Hematopoietic multipotent progenitor cell treated with erythropoietin and hydrocortisone succinate and interleukin-3 and kit ligand, for 8 days (in vitro differentiated cells): ENCODE measurements around the gene KIF1A.

Source experiments
- DNase-seq: peaks from one replicate; pipeline ENCODE4 v3.0.0-alpha.2; 2015

KIF1A gene

DNA sequence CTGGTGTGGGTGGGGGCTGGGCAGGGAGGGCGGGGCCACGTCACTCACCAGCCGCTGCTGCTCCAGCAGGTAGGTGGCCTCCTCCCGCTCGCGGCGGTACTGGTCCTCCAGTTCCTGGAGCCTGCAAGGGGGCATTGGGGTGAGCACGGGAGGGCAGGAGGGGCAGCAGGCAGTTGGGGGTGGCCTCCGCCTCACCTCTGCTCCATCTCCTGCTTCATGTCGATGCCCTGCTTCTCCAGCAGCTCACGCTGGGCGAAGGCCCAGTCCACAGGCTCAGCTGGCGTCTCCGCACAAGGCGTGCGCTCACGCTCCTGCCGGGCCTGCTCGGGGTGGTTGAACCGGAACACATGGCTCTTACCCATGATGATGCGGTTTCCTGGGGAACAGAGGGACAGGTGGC lies 57.0 kb downstream of the KIF1A start:
- DNase-seq, result no peak

DNA sequence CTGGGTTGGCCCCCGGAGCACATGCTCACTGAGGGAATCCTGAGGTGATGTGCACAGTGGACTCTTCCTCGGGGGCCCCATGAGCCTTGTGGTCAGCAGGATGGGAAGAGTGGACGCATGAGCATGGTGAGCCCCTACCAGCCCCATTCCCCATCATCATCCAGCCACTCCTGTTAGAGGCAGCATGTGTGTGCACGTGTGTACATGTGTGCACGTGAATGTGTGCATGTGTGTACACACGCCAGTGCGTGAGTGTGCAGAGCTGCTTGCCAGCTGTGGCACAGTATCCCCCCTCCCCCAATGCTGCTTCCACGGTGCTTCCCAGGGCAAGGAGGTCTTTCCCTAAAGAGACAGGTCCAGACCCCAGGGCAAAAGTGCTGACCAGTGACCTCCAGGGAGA lies 57.8 kb downstream of the KIF1A start:
- DNase-seq, result no peak

DNA sequence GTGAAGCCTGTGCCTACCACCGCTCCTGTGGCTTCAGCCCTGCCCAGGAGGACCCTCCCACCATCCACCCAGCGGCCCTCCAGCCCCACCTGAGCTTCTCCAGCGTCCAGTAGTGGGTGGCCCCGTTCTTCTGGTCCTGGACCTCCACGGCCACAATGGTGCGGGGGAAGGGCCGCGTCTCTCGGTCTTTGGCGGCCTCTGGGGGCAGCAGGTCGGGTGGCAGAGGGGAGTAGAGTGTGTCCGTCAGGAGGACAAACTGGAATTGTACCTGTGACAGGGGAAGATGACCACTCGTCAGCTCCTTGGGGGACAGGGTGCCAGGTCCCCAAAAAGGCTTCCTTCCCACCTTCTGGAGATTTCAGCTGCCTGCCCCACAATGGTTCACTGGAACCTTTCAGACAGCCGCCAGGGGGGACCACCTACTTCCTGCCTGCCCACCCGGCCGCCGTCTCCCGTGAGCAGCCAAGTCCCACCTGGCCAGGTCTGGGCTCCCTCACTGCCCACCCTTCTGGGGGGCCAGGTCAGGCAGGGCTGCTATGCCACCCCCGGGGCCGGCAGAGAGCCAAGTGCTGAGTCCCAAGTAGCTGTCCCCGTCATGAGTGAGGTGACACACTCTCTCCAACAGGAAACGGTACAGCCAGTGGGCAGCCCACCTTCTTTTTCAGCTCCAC lies 59.3 kb downstream of the KIF1A start:
- DNase-seq, result no peak

DNA sequence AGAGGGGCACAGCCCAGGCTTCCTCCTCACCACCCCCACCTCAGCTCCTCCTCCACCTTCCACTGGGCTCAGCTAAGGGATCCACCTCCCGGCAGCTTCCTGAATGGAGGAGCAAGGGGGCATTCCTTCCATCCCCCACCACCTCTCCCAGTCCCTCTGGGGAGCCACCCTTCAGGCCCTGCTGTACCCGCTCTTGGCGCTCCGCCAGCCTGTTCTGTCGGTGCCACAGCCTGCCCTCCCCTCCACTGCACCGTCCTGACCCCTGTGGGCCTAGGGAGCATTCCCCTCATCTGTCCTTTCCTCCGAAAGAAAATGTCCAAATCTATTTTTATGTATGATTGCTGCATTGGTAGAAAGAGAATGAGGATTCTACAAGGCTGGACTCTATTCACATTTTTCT lies 59.9 kb downstream of the KIF1A start:
- DNase-seq, result no peak

DNA sequence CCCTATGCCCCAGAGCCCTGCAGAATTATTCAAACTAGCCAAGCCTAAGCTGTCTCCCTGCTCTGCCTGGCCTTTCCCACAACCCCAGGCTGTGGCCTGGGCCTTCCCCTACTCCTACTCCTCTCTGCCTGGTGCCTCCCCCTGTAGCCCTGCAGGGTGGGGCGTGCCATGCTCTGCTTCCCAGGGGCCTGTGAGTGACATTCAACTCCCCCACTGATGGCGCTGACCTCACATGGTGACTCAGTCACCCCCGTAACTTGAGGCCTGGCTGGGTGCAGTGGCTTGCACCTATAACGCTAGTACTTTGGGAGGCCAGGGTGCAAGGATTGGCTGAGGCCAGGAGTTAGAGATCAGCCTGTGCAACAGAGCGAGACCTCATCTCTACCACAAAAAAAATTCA lies 60.6 kb downstream of the KIF1A start:
- no peak for DNase-seq

DNA sequence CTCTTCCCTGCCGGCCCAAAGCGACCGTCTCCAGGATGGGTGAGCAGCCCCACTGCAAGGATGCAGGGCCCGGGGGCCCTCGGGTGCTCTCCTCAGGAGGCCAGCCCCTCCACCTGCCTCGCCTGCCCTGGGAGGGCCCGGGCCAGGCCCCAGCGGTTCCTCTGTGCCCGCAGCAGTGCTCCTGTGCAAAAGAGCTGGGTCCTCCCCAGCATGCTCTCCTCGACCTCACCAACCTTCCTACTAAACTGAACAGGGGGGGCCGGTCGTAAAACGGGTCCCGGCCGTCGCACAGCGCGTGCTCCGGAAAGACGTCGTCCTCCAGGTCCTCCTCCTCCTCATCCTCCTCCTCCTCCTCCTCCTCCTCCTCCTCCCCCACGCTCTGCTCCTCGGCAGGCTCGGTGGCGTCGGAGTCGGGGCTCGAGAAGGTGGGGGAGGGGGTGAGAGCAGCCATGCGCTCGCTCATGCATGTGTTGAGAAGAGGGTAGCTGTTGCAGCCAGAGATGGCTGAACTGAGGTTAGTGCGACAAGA lies 62.9 kb downstream of the KIF1A start:
- no peak for DNase-seq

DNA sequence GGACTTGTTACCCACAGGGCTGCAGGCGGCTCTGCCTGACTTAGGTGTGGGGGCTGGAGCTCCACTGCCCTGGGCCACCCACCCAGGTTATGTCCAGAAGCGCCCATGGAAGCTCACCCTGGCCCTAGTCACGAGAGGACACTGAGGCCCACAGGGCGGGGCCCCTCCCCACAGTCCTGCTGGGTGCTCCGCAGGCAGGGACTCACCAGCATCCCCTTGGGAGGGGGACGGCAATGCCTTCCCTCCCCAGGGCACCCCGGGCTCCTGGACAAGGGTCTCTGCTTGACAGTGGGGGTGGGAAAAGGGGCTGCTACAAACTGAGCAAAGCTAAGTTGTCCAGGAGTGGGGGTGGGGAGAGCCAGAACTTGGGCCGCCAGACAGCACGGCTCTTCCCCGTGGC lies 67.8 kb downstream of the KIF1A start:
- no peak for DNase-seq

GRCh38 chr2:240750409-240750808 lies 69.6 kb downstream of the KIF1A start:
- DNase-seq, result no peak

- no peak for DNase-seq
Measured at GRCh38 chr2:240749516-240749915, 70.5 kb downstream of the KIF1A start.

GRCh38 chr2:240747256-240747655 lies 72.8 kb downstream of the KIF1A start:
- DNase-seq, result no peak

DNA sequence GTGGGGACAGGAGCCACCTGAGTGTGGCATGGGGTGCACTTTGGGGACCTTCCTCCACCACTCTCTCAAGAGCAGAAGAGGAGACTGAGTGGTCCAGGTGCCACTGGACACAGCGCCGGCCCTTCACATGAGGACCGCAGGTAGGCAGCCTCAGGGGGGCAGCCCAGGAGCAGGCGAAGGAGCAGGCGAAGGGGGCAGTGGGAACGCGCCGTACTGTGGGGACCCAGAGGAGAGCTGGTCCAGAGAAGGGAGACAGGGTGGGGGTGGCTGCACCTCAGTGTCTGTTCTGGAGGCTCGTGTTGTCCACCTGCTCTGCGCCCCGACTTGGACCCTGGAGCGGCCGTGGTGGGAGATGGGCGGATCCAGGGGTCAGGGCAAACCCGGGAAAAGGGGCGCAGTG lies 73.3 kb downstream of the KIF1A start:
- DNase-seq, result no peak

GRCh38 chr2:240745962-240746361 lies 74.1 kb downstream of the KIF1A start:
- DNase-seq, result no peak

GRCh38 chr2:240745456-240745855 lies 74.6 kb downstream of the KIF1A start:
- no peak for DNase-seq

DNA sequence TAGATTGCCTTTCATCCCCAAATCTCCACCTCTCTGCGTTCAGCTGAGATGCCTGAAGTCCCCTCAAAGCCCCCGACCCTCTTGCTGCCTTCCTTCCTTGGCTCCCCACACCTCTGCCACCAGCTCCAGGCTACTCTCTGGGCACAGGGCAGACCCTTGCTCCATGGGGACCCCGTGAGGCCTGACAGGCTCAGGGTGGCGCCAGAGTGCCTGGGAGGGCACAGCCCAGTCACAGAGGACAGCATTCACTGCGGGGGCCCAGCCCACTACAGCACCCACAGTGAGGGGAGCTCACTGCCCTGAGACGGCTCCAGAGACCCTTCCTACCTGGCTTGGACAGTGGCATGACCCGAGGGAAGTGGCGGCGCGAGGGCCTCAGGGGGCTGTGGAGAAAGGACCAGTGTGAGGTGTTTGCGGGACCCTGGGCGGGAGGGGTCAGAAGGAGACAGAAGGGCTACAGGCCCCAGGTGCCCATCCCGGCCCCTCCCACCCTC lies 77.4 kb downstream of the KIF1A start:
- DNase-seq, result no peak

- no peak for DNase-seq
Measured at GRCh38 chr2:240741091-240741490, 78.9 kb downstream of the KIF1A start.

- no peak for DNase-seq
Measured at GRCh38 chr2:240739797-240740196, 80.2 kb downstream of the KIF1A start.

DNA sequence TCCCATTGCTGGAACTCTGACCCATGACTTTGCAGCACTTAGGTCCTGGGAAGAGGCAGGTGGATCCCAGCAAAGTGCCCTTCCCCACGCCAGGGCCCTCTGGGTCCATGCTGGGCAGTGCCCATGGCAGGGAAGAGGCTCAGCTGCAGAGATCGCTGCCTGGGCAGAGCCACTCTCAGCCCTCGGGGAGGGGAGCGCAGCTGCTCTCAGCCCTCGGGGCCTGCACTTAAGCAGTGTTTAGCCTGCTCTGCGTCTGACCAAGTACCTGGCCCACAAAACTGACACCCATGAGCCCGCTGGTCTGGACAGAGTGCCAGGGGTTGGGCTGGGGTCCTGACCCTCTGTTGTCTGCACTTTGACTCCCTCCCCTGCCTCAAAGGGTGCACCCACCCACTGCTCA lies 82.1 kb downstream of the KIF1A start:
- DNase-seq, result no peak

- no peak for DNase-seq
Measured at GRCh38 chr2:240737512-240737911, 82.5 kb downstream of the KIF1A start.

DNA sequence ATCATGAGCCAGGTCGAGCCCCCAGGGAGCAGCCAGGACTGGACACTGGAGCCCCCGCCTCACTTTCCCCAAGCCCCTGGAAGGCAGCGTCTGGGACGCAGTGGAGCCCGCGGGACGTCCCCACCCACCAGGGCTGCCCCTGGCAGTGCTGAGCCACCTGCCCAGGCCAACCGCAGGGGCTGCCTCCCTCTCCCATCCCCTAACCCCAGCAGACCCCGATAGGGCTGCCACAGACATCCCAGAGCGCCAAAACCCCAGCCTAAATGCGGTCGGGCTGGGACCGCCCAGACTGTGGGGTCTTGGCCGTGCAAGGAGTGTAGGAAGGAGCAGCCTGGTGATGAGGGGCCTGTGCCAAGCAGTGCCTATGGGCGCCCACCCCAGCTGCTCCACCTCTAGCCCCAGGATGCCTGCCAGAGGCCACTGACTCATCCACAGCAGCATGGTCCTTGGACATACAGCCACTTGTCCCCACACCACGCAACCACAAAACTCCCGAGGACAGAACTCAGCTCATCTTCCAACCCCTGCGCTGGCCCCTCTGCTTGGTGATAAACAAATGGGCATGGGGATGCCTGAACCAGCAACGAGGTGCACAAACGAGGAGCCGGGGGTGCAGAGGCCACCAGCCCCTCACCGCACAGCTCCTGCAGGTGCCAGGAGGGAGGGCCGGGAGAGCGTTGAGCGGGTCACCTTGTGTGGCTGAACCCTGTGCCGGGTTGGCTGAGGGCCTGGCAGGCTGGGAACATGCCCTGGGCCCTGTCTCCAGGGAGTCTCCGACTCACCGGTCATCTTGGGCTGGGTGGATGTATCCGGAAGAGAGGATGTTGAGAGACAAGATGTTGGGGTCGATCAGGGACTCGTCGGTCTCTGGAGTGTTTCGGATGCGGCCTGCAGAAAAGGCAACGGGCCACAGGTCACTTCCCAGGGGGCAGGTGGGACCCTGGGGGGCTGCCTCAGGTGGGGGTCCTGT lies 83.5 kb downstream of the KIF1A start:
- DNase-seq, result no peak

GRCh38 chr2:240735476-240735875 lies 84.5 kb downstream of the KIF1A start:
- no peak for DNase-seq

DNA sequence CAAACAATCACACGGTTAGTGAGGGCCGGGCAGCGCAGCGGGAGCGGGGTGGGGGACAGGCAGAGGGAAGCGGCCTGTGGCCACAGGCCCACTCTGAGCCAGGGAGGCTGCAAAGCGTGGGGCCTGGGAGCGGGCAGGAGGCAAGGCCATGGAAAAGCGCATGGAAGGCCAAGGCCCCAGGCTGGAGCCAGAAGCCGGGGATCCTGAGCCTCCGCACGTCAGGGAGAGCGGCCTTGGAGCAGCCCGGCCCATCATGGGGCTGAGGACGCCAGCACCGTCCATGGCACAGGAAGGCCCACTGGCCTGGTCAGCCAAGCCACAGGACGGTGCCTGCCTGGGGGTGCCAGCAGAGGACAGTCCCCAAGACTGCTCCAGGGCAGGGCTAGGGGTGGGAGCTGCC lies 85.3 kb downstream of the KIF1A start:
- DNase-seq, result no peak

DNA sequence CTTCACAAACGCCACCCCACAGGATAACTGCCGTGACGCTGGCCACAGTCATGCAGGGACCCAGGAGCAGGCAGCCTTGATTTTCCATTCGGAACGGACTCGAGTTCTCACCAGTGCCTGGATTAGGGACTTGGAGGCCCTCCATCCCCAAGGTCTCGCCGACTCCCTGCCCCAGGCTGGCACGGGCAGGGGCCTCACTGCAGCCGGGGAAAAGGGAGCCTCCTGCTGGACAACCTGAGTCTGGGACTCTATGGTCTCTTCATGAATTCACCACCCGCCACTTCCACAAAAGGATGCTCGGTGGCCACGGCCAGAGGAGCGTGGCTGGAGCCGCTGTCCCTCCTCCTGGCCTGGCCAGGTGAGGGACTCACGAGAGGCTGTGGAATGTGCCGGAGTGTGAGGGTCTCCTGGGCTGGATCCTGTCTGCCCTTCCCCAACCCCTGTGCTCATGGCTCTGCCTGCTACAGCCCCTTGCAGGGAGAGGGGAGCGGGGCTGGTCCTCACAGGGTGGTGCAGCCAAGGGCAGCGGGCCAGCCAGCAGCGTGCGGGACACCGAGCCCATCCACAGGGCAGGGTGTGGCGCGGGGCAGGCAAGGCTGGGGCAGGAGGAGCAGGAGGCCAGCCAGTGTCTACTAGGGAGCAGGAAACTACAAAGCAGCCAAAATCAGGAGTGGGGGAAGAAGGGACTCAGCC lies 86.1 kb downstream of the KIF1A start:
- peak; percentile 10 for DNase-seq

GRCh38 chr2:240732911-240733622 lies 87.0 kb downstream of the KIF1A start:
- DNase-seq, result no peak
